Measurements from ENCODE around the gene LIAS.

The LIAS gene

GRCh38 chr4:39442998-39443397 is 15.9 kb upstream of the LIAS start:
- no peak overlapping the region for H3K4me3 ChIP-seq (replicated peaks; ENCODE audit: insufficient read depth, low read length)
- H3K27me3 ChIP-seq (ENCODE audit: insufficient read depth, poor library complexity, severe bottlenecking): no peaks in the 10 kb centered on the region
- no peak overlapping the region for H3K27ac ChIP-seq (replicated peaks)
- DNase-seq (ENCODE audit: low read depth in 1 of 2, low spot score in 1 of 2): no peak
- TF ChIP-seq GABPA (IDR thresholded peaks at IDR 0.05; ENCODE audit: low read depth): no peak
- TF ChIP-seq REST (IDR thresholded peaks at IDR 0.05; ENCODE audit: insufficient replicate concordance, low read depth): no peak
- no peak for TF ChIP-seq SPI1 (IDR thresholded peaks at IDR 0.05; ENCODE audit: borderline replicate concordance, low read depth)
- TF ChIP-seq POLR2AphosphoS5 (IDR thresholded peaks at IDR 0.05; ENCODE audit: low read depth): no peak
- no peak for TF ChIP-seq CTCF (IDR thresholded peaks at IDR 0.05; ENCODE audit: insufficient read depth, low read length)

GRCh38 chr4:39446483-39446841 is 12.4 kb upstream of the LIAS start:
- TF ChIP-seq CTCF (IDR thresholded peaks at IDR 0.05; ENCODE audit: insufficient read depth, low read length) (no peak), SPI1 (IDR thresholded peaks at IDR 0.05; ENCODE audit: borderline replicate concordance, low read depth) (no peak), POLR2AphosphoS5 (IDR thresholded peaks at IDR 0.05; ENCODE audit: low read depth) (no peak)
- no peak overlapping the region for H3K27ac ChIP-seq (replicated peaks)
- no peak for DNase-seq (ENCODE audit: low read depth in 1 of 2, low spot score in 1 of 2)
- no peak overlapping the region for H3K4me3 ChIP-seq (replicated peaks; ENCODE audit: insufficient read depth, low read length)
- no peaks in the 10 kb centered on the region for H3K27me3 ChIP-seq (ENCODE audit: insufficient read depth, poor library complexity, severe bottlenecking)

- no peak for DNase-seq (ENCODE audit: low read depth in 1 of 2, low spot score in 1 of 2)
- H3K4me3 ChIP-seq (replicated peaks; ENCODE audit: insufficient read depth, low read length): no peak overlapping the region
- TF ChIP-seq REST (IDR thresholded peaks at IDR 0.05; ENCODE audit: insufficient replicate concordance, low read depth) (no peak), POLR2AphosphoS5 (IDR thresholded peaks at IDR 0.05; ENCODE audit: low read depth) (peak; percentile 29; the same call in 1 of the 2 replicates), SPI1 (IDR thresholded peaks at IDR 0.05; ENCODE audit: borderline replicate concordance, low read depth) (no peak), GABPA (IDR thresholded peaks at IDR 0.05; ENCODE audit: low read depth) (no peak)
- no peaks in the 10 kb centered on the region for H3K27me3 ChIP-seq (ENCODE audit: insufficient read depth, poor library complexity, severe bottlenecking)
- H3K27ac ChIP-seq (replicated peaks): no peak overlapping the region
Observed at GRCh38 chr4:39446842-39447573, 11.8 kb upstream of the LIAS start.

GRCh38 chr4:39450618-39451017 is 8.2 kb upstream of the LIAS start:
- H3K27me3 ChIP-seq (ENCODE audit: insufficient read depth, poor library complexity, severe bottlenecking): no peaks in the 10 kb centered on the region
- TF ChIP-seq POLR2AphosphoS5 (IDR thresholded peaks at IDR 0.05; ENCODE audit: low read depth) (no peak; the same call in 1 of the 2 replicates), SPI1 (IDR thresholded peaks at IDR 0.05; ENCODE audit: borderline replicate concordance, low read depth) (no peak)
- no peak overlapping the region for H3K4me3 ChIP-seq (replicated peaks; ENCODE audit: insufficient read depth, low read length)
- DNase-seq (ENCODE audit: low read depth in 1 of 2, low spot score in 1 of 2): no peak
- no peak overlapping the region for H3K27ac ChIP-seq (replicated peaks)
